ENCODE results near the gene PSMD11.

PSMD11 gene

GRCh38 chr17:32486701-32487472, 42.6 kb downstream of the PSMD11 start, which contains the start of gene CDK5R1:
Gene CDK5R1 (plus strand): TSS chr17:32486993. CDS start chr17:32487621, 628 bp downstream.
- peaks cover 2% of the 10 kb centered on the region for H3K4me1 ChIP-seq
- peak within 1 kb of the TSS; percentile 36 for H3K4me3 ChIP-seq (ENCODE audit: low read depth, low read length)
- no peaks in the 10 kb centered on the region for H3K36me3 ChIP-seq (ENCODE audit: control insufficient read depth, insufficient read depth, low read length)
- H3K27ac ChIP-seq = peak within 1 kb of the TSS; percentile 71
- H3K9ac ChIP-seq = no peak within 1 kb of the TSS
- no peaks in the 10 kb centered on the region for H3K79me2 ChIP-seq
- H2AFZ ChIP-seq = peak within 1 kb of the TSS; percentile 95
- H3K9me3 ChIP-seq (ENCODE audit: control insufficient read depth, low read length) = no peaks in the 10 kb centered on the region
- peak within 1 kb of the TSS; percentile 68 for H3K4me2 ChIP-seq (ENCODE audit: low read length)
- no peaks in the 10 kb centered on the region for H3K27me3 ChIP-seq (ENCODE audit: control insufficient read depth, insufficient read depth, low read length)
- no peak for TF ChIP-seq CTCF (IDR thresholded peaks at IDR 0.05)

- H3K4me1 ChIP-seq = peaks cover 2% of the 10 kb centered on the region
- H2AFZ ChIP-seq = peak overlapping the region; percentile 95
- H3K36me3 ChIP-seq (ENCODE audit: control insufficient read depth, insufficient read depth, low read length) = no peaks in the 10 kb centered on the region
- no peak overlapping the region for H3K9ac ChIP-seq
- no peaks in the 10 kb centered on the region for H3K79me2 ChIP-seq
- no peak overlapping the region for H3K27ac ChIP-seq
- peak overlapping the region; percentile 36 for H3K4me3 ChIP-seq (ENCODE audit: low read depth, low read length)
- no peak for TF ChIP-seq CTCF (IDR thresholded peaks at IDR 0.05)
- no peaks in the 10 kb centered on the region for H3K9me3 ChIP-seq (ENCODE audit: control insufficient read depth, low read length)
- peak overlapping the region; percentile 64 for H3K4me2 ChIP-seq (ENCODE audit: low read length)
- no peaks in the 10 kb centered on the region for H3K27me3 ChIP-seq (ENCODE audit: control insufficient read depth, insufficient read depth, low read length)
Observed at GRCh38 chr17:32487473-32488176, 43.3 kb downstream of the PSMD11 start.

GRCh38 chr17:32488177-32488542, 43.9 kb downstream of the PSMD11 start:
- no peak overlapping the region for H3K4me2 ChIP-seq (ENCODE audit: low read length)
- no peaks in the 10 kb centered on the region for H3K9me3 ChIP-seq (ENCODE audit: control insufficient read depth, low read length)
- peaks cover 2% of the 10 kb centered on the region for H3K4me1 ChIP-seq
- H3K79me2 ChIP-seq = no peaks in the 10 kb centered on the region
- H2AFZ ChIP-seq = no peak overlapping the region
- H3K4me3 ChIP-seq (ENCODE audit: low read depth, low read length) = no peak overlapping the region
- H3K9ac ChIP-seq = no peak overlapping the region
- no peak overlapping the region for H3K27ac ChIP-seq
- TF ChIP-seq CTCF (IDR thresholded peaks at IDR 0.05) = no peak
- no peaks in the 10 kb centered on the region for H3K27me3 ChIP-seq (ENCODE audit: control insufficient read depth, insufficient read depth, low read length)
- H3K36me3 ChIP-seq (ENCODE audit: control insufficient read depth, insufficient read depth, low read length) = no peaks in the 10 kb centered on the region

GRCh38 chr17:32488604-32489180, 44.4 kb downstream of the PSMD11 start:
- Histone ChIP-seq H3K4me3 (ENCODE audit: low read depth, low read length) (no peak overlapping the region), H3K9ac (no peak overlapping the region), H3K27me3 (ENCODE audit: control insufficient read depth, insufficient read depth, low read length) (no peaks in the 10 kb centered on the region), H3K4me2 (ENCODE audit: low read length) (no peak overlapping the region), H3K4me1 (peaks cover under 1% of the 10 kb centered on the region), H2AFZ (no peak overlapping the region), H3K9me3 (ENCODE audit: control insufficient read depth, low read length) (no peaks in the 10 kb centered on the region), H3K27ac (no peak overlapping the region), H3K36me3 (ENCODE audit: control insufficient read depth, insufficient read depth, low read length) (no peaks in the 10 kb centered on the region), H3K79me2 (no peaks in the 10 kb centered on the region)
- no peak for TF ChIP-seq CTCF (IDR thresholded peaks at IDR 0.05)

Data from parathyroid adenoma (tissue), 2 donors.